Testis (tissue), 2 donors: ENCODE measurements around the gene VEGFB.

Experiments used
- POLR2A ChIP-seq: fragments of 450-650 bp; IDR thresholded peaks from one replicate; pipeline ENCODE4 v1.6.1; 2017; ENCODE audit warnings: antibody characterized with exemption, mild to moderate bottlenecking, moderate library complexity
- TF ChIP-seq, protein P1 (sequence below), 3 experiments: fragments of 450-650 bp in 2 of 3; fragments of 200-600 bp in 1 of 3; sonication (generic) in 1 of 3; IDR thresholded peaks; one replicate each; pipeline ENCODE4 v1.5.1; 2016 to 2019; ENCODE audit warnings: antibody characterized with exemption in 3 of 3, mild to moderate bottlenecking in 2 of 3, moderate library complexity in 1 of 3

DNA sequence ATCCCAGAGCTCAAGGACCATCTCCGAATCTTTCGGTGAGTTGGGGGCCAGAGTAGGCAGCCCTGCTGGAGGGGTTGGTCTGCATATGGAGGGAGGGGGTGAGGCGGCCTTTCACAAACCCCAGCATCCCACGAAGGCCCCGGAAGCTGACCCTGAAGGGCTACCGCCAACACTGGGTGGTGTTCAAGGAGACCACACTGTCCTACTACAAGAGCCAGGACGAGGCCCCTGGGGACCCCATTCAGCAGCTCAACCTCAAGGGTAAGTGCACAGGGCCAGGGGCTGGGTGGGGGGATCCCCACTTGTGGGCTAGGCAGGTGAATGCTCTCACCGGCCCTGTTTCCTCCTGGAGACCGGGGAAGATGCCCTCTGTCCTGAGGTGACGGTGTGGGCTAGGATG, 14.6 kb upstream of the VEGFB start:
- TF ChIP-seq, protein P1, sequence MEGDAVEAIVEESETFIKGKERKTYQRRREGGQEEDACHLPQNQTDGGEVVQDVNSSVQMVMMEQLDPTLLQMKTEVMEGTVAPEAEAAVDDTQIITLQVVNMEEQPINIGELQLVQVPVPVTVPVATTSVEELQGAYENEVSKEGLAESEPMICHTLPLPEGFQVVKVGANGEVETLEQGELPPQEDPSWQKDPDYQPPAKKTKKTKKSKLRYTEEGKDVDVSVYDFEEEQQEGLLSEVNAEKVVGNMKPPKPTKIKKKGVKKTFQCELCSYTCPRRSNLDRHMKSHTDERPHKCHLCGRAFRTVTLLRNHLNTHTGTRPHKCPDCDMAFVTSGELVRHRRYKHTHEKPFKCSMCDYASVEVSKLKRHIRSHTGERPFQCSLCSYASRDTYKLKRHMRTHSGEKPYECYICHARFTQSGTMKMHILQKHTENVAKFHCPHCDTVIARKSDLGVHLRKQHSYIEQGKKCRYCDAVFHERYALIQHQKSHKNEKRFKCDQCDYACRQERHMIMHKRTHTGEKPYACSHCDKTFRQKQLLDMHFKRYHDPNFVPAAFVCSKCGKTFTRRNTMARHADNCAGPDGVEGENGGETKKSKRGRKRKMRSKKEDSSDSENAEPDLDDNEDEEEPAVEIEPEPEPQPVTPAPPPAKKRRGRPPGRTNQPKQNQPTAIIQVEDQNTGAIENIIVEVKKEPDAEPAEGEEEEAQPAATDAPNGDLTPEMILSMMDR (IDR thresholded peaks at IDR 0.05) = no peak
- TF ChIP-seq POLR2A = no peak
